ENCODE data around the gene SP4.

Gene SP4
- 91.0 to 124 reads per million in 2 donors for total RNA-seq

DNA sequence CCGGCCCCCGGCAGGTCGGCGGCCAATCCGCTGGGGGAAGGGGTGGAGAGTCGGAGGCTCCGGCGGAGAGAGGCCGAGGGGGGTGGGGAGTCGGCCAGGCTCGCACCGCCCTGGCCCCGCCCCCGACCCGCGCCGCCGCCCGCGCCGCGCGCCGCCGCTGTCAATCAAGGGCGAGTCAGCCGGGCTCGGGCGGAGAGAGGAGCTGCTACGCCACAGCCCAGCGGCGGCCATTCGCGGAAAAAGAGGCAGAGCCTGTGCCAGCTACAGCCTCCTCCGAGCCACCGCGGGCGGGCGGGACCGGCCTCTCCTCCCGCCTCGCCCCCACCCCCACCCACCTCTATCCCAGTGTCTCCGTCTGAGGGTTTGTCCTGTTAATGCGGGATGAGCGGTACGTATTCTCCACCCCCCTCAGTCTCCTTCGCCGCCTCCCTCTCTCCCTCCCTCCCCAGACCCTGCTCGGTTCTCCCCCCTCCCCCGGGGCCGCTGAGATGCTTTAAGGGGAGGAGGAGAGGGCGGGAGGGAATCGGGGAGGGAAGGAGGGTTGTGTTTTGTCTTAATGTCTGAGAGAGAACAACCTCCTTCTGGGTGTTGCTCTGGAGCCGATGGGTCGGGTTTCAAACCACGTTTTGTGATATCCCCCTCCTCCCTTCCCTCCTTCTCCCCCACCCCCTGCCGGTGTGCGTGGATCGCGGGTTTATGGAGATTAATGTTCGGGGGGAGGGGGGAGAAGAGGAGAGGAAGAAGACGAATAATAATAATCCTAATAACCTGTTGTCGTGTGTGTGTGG, at the start of gene SP4:
SP4 (plus strand) TSS at position 213 of the 788 bp plus-strand sequence; CDS start at position 382, 169 bp downstream.
- DNase-seq: peak; percentile 97

DNA sequence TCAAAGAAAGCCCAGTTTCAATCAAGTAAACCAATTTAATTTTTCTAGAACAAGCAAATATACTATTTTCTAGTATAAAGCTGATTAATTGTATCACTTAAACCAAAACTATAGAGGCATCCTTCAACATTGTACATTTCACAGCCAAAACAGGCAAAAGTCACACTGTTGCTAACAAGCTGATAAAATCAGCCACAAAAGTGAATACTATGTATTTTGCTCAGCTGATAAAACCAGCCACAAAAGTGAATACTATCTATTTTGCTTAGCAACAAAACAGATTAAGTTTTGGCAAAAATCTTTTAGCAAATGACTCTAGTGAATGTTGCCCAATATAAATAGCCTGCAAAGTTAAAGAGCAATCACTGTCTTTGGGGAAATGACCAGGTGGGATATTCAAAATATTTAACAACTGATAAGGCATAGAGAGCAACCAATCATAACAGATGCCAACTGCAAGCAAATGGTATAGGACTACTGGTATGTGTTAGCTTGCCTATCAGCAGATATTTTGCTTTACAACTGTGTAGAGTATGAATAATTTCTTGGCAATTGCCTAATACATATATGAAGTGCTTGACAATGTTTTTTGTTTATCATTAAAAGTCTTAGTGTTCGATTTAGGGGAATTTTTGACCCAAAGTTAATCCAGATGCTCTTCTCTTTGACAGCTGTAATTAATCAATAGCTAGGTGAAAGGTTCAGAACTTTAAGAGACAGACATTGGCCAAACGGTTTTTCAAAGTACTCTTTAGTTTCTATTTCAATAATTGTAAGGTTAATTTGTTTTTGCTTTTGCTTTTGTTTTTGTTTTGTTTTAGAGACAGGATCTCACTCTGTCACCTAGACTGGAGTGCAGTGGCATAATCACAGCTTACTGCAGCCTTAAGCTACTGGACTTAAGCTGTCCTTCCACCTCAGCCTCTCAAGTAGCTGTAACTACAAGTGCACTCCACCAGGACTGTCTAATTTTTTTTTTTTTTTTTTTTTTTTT, 44.4 kb upstream of the SP4 start:
- DNase-seq: no peak

DNA sequence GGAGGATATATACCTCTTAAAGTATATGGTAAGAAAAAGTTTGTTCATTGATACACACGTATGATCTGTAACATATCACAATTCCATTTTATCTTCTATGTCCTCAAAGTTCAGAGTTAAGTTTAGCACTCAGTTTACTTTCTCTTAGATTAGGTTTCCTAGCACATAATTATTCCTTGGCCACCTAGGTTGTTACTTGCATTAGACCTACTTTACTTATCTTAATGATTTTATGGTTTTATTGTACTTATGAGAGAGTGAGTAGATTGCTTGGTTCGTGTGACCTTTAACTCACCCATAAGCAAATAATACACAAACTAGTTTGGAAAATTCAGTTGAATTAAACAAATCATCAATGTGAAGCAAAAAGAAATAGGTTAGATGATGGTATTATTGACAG, 33.9 kb upstream of the SP4 start:
- no peak for DNase-seq

DNA sequence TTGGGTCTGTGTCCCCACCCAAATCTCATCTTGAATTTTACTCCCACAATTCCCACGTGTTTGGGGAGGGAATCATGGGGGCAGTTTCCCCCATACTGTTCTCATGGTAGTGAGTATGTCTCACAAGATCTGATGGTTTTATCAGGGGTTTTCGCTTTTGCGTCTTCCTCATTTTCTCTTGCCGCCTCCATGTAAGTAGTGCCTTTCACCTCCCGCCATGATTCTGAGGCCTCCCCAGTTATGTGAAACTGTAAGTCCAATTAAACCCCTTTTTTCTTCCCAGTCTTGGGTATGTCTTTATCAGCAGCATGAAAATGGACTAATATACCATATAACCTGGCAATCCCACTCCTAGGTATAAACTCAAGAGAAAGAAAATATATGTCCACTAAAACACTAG, 25.9 kb upstream of the SP4 start:
- DNase-seq: no peak

DNA sequence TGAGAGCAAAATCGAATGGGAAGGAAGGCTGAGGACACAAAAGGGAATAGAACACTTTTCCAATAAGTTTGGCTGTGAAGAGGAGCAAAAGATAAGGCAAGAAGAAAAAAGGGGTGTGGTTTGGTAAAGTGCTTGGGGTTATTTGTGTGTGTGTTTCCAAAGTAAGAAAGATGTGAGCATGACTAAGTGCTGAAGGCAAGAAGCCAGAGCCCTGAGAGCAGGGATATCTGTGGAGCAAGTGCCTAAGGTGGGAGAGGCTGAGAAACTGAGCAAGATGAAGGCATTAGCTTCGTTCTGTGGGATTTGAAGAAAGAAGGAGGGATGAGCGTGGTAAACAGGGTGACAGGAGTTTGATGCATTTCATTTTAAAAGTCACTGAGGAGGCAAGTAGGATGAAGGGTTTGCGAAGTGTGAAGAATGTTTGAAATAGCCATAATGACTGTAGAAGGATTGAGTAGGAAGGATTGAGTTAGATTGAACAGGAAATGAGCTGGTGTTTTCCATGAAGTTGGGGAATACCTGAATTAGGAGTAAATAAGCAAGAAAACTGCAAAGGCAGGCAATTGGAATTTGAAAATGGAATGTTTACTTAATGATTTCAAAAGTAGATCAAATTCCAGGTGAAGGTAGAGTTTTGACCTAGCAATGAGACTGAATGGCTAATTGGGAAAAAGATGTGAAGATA, 19.9 kb upstream of the SP4 start:
- no peak for DNase-seq

DNA sequence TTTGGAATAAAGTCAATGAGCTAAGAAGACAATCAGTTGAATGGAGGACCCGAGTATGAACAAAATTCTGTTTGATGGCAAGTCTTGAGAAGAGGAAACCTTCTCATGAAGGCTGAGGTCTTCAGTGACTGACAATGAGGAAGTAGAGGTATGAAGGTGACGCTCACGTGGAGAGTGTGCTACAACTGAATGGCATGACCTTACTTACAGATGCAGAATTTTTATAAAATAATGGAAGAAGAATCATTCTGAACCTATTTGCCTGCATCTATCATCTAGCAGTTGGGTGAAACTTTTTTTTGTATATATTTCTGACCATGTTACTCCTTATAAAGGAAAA, 19.4 kb upstream of the SP4 start:
- DNase-seq: no peak

DNA sequence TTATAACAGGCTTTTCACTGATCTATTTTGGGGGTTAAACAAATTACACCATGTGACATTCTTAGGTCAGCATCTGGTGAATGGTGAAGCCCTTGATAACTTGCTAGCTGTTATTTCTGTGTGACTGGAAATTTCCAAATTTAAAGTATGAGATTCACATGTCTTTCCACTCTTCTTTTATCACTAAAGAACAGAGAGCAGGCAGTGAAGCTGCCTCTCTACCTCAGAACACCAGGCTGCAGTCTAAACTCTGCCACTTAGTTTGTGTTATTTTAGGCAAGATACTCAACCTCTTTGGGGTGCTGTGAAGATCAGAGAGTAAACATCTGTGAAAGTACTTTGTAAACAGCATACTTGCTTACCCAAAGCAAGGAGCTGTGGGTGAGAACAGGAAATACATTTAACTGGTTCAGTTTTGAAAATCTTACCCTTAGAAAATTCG, 15.5 kb upstream of the SP4 start:
- no peak for DNase-seq

DNA sequence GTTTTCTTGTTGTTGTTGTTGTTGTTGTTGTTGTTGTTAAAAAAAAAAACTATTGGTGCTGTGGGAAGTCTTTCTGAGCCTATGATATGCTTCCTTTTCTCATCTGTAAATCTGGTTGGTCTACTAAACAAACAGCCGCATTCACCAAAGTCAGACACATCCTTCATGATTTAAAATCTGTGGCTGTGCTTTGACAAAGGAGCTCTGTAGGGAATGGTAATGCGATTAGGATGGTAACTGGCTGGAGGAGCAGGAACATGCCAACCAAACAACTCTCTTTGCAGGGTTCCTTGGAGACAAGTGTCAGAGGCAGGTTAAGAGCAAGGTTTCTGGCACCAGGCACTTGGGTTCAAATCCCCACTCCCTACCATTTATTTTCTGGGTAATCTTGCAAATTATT, 14.9 kb upstream of the SP4 start:
- no peak for DNase-seq

DNA sequence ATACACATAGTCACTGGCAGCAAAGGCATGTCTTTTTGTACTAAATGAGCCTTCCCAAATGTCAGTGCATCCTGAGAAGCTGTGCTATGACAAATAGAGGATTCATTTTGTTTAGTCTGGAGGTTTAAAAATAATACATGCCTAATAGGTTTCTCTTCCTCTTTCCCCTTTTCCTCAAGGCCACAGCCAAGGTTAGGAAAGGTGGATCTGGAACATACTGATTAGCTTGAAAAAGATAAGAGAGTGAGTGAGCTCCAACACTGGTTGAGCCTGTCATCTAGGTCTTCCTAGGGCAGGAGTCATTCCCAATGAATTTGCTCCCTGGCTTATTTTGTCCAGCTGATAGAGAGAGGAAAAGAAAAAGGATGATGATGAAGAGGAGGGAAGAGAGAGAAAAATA, 14.4 kb upstream of the SP4 start:
- DNase-seq: no peak

DNA sequence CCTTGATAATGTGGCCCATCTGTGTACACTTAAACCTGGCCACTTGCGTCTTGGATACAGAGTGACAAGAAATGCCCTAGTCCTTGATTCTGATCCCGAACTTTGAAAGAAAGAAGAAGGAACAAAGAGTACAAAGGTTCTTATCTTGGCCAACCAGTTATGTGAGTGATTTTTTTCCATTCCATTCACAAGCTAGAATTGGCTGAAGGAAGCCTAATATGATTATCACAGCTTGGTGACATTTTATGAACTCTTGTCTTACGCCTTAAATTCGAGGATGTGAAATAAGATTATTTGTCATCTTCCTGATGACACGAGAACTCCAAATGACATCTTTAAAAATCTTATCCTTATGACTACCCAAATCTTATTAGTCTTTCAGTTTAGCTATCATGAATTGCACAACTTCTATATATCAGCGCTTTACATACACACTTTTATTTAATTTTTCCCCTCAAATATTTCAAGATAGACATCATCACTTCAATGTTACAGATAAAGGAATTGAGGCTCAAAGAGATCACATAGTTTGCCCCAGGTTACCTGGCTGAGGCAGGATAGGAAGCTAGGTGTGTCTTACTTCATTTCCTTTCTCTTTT, 13.0 kb upstream of the SP4 start:
- DNase-seq: no peak

DNA sequence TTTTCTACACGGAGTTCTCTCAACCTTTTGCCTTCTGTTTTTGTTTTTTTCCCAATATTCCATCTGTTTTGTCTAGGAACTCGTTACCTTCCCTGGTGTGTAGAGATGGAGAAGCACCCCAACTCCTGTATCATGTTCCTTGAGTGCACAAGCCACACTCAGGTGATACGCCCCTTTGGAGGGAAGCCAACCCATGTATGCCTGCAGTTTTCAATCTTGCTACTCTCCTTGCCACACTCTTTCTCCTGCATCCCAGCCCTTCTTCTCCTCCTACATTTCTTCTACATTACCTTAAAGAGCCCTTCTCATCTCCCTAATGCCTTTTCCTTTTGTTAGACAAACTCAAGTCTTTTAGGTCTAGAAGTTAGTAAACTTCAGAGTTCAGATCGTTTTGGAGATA, 10.2 kb upstream of the SP4 start:
- no peak for DNase-seq

DNA sequence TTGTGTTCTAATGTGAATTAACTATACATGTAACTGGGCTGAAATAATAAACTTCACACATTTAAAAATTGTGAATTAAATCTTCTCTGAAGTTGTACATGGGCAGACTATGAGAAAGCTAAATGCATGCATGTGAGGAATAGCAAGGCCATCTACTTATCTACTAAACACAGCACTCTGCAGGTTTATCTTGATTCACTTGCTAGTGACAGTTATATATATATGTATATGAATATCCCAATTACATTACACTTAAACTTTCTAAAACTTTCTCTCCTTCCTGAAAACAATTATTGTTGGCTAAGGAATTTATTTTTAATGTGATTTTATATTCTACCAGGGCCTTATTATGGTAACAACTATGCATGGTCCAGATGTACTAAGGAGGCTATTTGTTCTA, 5.1 kb upstream of the SP4 start:
- no peak for DNase-seq

DNA sequence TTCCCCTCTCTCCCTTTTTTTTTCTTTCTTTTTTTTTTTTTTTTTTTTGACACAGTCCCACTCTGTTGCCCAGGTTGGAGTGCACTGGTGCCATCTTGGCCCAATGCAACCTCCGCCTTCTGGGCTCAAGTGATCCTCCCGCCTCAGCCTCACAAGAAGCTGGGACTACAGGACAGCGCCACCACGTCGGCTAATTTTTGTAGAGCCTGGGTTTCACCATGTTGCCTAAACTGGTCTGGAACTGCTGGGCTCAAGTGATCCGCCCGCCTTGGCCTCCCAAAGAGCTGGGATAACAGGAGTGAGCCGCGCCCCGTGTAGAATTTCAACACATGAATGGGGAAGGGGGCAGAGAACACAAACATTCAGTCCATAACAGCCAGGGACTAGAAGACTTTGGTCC, 2.6 kb upstream of the SP4 start:
- no peak for DNase-seq

DNA sequence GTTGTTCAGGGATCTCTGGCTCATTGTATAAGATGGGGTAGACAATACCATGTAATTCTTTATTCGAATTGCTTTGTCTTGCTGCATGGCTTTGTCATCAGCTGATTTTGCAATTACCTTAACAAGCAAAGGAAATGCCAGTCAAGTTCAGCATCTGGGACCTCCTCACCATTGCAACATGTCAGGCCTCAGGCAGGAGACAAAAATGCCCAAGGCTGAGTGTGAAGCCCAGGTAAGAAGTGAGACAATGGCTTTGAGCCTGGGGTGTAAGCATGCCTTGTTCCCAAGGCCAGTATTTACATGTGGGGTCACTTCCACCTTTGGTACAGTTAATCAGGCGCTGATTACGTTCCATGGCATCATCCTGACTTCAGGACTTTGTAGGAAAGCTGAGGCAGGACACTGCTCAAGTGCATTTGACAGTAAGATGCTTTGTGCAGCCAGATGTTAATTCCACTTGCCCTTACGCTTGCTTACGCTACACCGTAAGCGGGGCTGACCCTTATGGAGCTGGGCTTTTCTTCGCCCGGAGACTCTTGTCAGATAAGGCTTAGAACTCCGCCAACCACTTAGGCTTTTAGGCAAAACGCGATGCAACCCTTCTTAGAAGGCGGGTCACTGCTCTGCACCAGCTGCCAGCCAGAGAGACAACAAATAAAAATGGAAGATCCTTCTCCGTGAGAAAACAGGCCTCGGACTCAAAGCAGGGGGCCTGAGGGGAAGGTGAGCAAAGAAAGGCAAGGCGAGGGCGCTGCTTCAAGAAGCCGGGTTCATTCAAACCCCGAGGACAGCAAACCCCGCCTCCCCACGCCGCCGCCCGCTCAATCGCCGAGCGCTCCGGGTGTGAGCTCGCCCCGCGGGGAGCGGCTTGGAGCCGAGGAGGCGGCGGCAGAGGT, 1.3 kb upstream of the SP4 start:
- no peak for DNase-seq

DNA sequence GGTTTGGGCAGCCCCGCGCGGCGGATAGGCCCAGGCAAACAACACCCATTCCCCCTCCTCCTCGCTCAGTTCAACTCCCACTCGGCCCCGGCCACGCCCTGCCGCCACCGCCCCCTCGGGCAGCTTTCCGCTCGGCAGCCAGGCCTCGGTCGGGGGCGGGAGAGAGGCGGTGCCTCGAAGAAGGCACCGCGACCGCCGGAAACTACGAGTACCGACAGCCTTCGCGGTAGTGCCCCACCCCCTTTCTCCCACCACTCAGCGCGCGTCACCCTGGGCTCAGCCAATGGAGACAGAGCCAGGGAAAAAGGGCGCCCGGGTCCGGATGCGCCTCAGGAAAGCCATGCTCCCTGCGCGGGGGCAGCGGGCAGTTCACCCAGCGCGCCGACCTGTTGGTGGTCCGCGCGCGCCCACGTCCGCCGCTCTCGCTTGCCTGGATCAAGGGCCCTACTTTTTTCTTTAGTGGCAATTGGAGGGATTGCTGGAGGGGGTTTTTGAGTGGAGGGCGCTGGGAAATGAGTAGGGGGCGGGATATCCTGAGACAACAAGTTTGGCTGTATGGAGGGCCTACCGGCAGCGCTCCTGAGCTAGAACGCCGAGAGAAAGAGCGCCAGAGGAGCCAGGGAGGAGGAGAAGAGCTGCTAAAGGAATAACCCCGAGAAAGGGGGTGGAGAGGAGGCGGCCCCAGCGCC, 557 bp upstream of the SP4 start:
- DNase-seq: peak; percentile 99

DNA sequence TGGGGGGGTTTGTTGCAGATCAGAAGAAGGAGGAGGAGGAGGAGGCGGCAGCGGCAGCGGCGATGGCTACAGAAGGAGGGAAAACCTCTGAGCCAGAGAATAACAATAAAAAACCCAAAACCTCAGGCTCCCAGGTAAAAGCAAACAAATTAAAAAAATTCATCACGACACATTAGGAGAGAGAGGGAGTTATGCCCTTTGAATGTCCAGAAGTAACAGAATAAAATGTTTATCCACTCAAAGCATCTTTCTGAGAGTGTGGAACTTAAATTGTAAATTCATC, 717 bp downstream of the SP4 start:
- no peak for DNase-seq

DNA sequence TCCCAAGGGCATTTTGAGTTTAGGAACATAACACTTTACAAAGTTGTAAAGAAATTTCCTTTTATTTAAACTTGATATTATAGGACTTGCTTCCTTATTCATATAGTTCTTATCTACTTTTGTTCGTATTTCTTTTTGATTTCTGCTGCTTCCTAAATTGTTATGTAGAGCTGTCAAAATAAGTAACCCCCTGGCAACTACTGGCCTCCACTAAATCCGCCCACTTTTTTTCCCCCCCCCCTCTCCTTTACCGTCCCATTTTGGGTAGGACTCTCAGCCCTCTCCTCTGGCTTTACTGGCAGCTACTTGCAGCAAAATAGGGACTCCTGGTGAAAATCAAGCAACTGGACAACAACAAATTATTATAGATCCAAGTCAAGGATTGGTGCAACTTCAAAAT, 1.1 kb downstream of the SP4 start:
- DNase-seq: no peak

DNA sequence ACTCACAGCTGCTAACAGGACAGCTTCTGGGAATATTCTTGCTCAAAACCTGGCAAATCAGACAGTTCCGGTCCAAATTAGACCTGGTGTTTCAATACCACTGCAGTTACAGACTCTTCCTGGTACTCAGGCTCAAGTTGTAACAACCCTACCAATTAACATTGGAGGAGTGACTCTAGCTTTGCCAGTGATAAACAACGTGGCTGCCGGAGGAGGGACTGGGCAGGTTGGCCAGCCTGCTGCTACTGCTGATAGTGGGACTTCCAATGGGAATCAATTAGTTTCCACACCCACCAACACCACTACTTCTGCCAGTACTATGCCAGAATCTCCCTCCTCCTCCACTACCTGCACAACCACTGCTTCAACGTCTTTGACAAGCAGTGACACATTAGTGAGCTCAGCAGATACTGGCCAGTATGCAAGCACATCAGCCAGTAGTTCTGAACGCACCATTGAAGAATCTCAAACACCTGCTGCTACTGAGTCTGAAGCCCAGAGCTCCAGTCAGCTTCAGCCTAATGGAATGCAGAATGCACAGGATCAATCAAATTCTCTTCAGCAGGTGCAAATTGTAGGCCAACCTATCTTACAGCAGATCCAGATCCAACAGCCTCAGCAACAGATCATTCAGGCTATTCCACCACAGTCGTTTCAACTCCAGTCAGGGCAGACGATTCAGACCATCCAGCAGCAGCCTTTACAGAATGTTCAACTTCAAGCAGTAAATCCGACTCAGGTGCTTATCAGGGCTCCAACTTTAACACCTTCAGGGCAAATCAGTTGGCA, 2.1 kb downstream of the SP4 start:
- DNase-seq: no peak

DNA sequence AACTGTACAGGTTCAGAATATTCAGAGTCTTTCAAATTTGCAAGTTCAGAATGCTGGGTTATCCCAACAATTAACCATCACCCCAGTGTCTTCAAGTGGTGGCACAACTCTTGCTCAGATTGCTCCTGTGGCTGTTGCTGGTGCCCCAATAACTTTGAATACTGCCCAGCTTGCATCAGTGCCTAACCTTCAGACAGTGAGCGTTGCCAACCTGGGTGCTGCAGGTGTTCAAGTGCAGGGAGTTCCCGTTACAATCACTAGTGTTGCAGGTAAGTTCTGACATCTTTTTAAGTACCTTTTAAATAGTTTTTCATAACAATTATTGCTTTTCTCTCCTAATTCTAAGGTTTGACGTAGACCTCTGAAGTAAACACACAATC, 2.7 kb downstream of the SP4 start:
- no peak for DNase-seq

DNA sequence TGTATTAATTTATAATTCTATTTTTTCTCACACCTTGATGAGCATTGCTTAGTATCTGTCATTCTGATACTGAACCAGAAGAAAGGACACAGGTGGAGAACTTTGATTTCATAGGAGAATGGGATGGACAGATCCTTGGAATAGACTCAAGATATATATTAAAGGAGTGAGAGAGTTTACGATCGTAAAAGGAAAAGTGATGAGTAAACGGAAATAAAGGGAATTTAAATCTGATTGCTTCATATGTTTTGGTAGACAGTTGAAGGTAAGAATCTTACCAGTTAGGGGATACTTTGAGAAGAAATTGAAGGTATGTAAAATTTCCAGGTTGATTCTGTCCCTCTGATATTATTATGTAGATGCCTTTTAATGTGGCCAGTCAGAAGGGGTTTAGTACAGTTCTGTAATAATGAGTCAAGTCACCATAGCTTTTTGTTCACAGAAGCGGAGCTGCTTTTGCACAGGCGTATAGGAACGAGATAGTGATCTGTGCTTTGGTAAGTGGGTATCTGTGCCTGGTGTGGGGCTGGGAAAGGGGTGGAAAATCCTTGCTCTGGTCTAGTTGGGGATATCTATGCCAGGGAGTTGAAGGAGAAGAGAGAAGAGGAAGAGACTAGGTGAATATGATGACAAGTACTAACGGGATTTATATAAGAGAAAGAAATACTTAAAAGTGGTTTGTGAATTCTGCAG, 15.4 kb downstream of the SP4 start:
- no peak for DNase-seq

Measured in activated gamma-delta T cell (primary cell).